NCI-H1417 treated with DMSO at 0.1 percent for 48 hours (cell line): ENCODE data around the gene HOXD10.

Source experiments
- DNase-seq: peaks from one replicate; lab custom pipeline; 2025; lab: John Stamatoyannopoulos, UW

The HOXD10 gene

DNA sequence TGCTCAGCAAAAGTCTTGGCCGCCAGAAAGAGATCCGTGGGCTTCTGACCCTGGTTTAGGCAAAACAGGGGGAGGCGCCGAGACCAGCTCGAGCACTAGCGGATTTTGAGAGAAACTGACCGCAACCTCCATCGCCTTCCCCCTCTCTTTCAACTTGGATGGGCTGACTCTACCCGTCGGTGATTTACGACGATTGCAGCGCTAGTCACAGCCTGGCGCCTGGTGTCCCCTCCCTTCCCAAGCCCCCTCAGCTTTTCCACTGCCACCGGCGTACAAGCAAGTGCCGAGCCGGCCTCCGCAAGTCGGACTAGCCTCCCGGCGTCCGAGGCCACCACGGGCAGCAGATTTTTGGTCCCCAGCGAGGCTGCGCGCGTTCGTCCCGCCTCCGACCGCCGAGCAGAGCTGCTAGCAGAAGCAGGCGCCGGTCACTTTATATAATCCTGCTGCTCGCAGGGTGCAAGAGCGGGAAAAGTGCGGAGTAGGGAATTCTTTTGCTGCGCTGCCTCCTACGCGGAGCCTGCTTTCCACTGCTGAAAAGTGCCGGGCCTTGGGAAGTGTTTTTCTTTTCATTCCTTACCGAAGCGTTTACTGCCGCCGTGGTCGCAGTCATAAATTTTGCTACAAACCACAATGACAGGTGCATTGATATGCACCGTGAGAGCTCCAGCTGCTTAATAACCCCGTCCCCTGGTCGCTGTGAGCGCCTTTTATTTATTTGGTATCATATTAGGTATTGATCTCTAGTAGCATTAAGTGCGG, 48.2 kb downstream of the HOXD10 start:
- DNase-seq = no peak

GRCh38 chr2:176165370-176166050, 48.9 kb downstream of the HOXD10 start:
- no peak for DNase-seq

- DNase-seq = no peak
Measured at GRCh38 chr2:176166272-176166671, 49.7 kb downstream of the HOXD10 start.

GRCh38 chr2:176167398-176167797, 50.8 kb downstream of the HOXD10 start:
- no peak for DNase-seq

DNA sequence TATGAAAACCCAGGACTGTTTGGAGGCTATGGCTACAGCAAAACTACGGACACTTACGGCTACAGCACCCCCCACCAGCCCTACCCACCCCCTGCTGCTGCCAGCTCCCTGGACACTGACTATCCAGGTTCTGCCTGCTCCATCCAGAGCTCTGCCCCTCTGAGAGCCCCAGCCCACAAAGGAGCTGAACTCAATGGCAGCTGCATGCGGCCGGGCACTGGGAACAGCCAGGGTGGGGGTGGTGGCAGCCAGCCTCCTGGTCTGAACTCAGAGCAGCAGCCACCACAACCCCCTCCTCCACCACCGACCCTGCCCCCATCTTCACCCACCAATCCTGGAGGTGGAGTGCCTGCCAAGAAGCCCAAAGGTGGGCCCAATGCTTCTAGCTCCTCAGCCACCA, 52.6 kb downstream of the HOXD10 start:
- no peak for DNase-seq
